ENCODE measurements around the gene MED28.

GRCh38 chr4:17623451-17624001 lies 9.1 kb downstream of the MED28 start:
- TF ChIP-seq POLR2AphosphoS5 (IDR thresholded peaks at IDR 0.05; ENCODE audit: borderline replicate concordance, low read depth, low read length) = no peak
- no peak for TF ChIP-seq EZH2 (IDR thresholded peaks at IDR 0.05)
- TF ChIP-seq FOXP2 (optimal IDR thresholded peaks at IDR 0.05; ENCODE audit: control extremely low read depth, extremely low read length, insufficient read depth) = no peak

Measured in SK-N-MC (cell line).